ENCODE results near the gene CCL1.

DNA sequence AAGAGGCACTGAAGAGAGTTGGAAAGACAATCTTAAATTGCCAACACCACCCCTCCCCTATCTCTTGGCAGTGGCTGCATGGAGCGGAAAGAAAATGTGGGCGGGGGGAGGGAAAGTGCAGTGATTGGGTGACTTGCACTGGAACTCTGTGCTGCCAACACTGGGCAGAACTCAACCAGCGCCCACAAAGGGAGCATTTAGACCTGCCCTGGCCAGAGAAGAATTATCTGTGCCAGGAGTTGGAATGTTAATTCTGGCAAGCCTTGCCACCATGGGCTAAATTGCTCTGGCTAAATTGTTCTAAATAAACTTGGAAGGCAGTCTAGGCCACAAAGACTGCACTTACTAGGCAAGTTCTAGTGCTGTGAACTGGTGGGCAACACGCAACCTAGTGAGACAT is 13.3 kb downstream of the CCL1 start:
- TF ChIP-seq ZFP3 (CRISPR knock-in tag; IDR thresholded peaks at IDR 0.05): no peak
- TF ChIP-seq OSR1 (CRISPR knock-in tag; IDR thresholded peaks at IDR 0.05): no peak

Measured in SK-N-SH treated with all-trans-retinoic acid at 6 μM for 48 hours (cell line).